Suppressor macrophage treated with lipopolysaccharide for 4 hours (primary cell): Measurements from ENCODE around the gene IGSF9B.
"Not testable (repeated sequence)": the region's sequence is repeated elsewhere in the genome, so short reads cannot be mapped to it uniquely, and the experiment has no call there.

Experiments used
- DNase-seq: peaks from one replicate; pipeline ENCODE4 v3.0.0-alpha.2; 2020

The IGSF9B gene, protein sequence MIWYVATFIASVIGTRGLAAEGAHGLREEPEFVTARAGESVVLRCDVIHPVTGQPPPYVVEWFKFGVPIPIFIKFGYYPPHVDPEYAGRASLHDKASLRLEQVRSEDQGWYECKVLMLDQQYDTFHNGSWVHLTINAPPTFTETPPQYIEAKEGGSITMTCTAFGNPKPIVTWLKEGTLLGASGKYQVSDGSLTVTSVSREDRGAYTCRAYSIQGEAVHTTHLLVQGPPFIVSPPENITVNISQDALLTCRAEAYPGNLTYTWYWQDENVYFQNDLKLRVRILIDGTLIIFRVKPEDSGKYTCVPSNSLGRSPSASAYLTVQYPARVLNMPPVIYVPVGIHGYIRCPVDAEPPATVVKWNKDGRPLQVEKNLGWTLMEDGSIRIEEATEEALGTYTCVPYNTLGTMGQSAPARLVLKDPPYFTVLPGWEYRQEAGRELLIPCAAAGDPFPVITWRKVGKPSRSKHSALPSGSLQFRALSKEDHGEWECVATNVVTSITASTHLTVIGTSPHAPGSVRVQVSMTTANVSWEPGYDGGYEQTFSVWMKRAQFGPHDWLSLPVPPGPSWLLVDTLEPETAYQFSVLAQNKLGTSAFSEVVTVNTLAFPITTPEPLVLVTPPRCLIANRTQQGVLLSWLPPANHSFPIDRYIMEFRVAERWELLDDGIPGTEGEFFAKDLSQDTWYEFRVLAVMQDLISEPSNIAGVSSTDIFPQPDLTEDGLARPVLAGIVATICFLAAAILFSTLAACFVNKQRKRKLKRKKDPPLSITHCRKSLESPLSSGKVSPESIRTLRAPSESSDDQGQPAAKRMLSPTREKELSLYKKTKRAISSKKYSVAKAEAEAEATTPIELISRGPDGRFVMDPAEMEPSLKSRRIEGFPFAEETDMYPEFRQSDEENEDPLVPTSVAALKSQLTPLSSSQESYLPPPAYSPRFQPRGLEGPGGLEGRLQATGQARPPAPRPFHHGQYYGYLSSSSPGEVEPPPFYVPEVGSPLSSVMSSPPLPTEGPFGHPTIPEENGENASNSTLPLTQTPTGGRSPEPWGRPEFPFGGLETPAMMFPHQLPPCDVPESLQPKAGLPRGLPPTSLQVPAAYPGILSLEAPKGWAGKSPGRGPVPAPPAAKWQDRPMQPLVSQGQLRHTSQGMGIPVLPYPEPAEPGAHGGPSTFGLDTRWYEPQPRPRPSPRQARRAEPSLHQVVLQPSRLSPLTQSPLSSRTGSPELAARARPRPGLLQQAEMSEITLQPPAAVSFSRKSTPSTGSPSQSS (N-terminal part only)

DNA sequence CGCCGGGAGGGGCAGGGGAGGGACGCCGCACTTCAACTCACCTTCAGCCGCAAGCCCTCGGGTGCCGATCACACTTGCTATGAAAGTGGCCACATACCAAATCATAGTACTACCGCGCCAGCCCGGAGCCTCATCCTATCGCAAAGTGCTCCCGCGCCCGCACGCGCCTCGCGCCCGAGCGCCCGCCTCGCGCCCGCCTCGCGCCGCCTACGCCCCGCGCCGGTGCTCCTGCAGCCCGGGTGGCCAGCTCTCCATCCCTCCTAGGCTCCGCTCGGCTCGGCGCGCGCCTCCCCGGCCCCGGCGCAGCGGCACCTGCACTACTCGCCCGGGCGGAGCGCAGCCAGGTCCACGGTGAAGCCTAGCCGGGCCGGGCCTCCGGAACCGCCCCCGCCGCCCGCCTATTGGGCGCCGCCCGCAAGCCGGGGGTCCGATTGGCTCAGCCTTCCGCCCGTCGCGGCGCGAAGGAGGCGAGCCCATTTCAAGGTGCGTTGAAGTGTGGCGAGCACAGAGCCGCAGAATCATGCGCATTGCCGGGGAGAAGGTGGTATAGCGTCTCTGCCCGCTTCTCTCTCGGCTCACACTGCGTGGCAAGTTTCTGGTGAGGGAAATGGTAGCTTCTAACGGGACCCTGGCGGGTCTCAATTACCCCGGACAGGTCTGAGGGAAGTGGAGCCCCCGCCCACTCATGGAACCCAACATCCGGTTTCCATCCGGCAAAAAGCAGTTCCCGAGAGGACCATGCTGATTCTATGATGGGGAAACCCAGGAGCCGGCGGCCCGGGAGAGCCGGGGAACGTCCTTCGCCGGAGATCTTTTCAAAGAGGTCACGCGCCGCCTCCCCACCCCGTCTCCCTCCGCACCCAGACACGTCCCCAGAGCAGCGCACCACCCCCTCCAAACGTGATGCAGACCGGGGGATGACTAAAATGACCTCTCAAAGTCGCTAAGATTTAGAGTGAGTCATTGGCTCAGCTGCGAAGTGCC is at the start of gene IGSF9B:
IGSF9B (minus strand) TSS at position 319 of the 984 bp plus-strand sequence; CDS start at position 105, 214 bp downstream.
- peak; percentile 28 for DNase-seq

DNA sequence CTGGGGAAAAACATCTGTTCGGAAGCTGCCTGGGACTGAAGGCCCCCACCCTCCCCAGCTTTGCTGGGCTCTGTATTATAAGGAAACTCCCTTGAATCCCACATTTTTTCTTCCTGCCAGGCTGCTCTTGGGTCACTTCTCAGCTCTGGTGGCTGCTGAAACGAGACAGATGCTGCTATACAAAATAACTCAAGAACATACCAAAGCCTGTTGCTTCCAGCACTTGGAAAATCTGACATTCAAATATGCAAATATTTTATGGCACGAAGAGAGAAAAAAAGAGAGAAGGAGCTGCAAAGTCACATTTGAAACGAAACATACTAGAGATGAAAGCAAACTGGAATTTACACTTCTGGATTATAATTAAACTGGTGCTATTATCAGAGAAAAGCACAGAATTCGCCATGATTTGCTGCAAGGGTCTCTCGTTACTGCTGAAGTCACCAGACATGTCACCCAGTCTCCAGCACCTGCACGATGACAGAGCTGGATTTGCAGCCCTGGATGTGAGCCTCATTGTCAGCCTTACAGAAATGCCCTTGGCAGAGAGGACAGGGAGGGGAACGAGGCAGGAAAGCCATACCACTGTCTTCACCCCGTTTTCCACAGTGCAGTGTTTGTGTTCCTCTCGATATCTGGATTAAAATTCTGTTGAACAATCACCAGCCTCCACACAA is 47.9 kb upstream of the IGSF9B start:
- DNase-seq, result no peak

DNA sequence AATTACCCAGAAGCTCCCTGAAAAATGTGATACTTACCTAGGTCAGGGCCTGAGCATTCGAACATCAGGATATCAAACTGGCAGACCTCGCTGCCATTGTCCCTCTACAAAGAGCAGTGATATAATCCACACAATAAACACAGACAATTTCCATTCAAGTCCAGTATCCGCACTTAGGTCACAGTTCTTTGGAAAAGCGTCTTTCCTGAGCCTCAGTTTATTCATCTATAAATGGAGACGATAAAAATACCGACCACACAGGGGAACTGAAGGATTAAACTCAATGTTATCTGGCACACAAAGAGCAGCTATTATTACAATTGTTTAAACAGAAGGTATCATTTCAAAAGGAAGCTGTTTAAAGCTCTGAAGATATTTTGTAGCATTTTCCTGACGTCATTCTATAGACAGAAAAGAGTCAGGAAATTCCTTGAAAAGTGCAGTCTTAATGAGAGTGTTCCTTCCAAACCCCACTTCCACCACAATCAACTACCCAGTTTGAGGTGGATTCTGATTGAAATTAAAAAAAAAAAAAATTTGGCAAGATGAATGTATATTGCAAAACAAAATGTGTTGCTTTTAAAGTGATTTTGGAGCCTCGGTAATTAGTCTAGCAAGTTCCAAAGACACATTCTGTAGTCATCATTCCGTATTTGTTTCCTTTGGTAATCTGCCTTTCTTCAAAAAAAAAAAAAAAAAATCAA is 47.2 kb upstream of the IGSF9B start:
- no peak for DNase-seq

DNA sequence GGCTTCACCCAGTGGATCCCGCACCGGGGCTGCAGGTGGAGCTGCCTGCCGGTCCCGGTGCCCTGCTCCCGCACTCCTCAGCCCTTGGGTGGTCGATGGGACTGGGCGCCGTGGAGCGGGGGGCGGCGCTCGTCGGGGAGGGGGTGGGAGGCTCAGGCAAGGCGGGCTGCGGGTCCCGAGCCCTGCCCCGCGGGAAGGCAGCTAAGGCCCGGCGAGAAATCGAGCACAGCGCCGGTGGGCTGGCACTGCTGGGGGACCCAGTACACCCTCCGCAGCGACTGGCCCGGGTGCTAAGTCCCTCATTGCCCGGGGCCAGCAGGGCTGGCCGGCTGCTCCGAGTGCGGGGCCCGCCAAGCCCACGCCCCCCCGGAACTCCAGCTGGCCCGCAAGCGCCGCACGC is 46.1 kb upstream of the IGSF9B start:
- DNase-seq, result not testable (repeated sequence)

DNA sequence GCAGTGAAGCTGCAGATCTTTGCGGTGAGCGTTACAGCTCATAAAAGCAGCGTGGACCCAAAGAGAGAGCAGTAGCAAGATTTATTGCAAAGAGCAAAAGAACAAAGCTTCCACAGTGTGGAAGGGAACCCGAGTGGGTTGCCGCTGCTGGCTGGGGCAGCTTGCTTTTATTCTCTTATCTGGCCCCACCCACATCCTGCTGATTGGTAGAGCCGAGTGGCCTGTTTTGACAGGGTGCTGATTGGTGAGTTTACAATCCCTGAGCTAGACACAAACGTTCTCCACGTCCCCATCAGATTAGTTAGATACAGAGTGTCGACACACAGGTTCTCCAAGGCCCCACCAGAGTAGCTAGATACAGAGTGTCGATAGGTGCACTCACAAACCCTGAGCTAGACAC is 45.6 kb upstream of the IGSF9B start:
- not testable (repeated sequence) for DNase-seq

DNA sequence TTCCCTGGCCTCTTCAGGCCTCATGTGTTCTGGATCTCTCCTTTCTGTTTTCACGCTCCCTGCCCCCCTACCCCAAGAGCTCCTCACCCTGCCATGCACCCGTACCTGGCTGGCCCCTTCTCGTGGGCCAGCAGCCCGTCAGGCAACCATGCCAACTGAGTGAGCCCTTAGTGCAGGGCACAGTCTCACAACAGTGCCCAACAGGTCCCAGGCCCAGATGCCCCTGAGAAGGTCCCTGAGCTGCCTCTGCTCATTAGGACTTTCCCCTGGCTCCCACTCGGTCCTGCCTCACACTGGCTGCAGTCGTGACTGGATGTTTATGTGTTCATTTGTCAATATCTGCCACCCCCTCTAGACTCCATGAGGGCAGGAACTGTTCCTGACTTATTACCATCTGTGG is 44.8 kb upstream of the IGSF9B start:
- no peak for DNase-seq

DNA sequence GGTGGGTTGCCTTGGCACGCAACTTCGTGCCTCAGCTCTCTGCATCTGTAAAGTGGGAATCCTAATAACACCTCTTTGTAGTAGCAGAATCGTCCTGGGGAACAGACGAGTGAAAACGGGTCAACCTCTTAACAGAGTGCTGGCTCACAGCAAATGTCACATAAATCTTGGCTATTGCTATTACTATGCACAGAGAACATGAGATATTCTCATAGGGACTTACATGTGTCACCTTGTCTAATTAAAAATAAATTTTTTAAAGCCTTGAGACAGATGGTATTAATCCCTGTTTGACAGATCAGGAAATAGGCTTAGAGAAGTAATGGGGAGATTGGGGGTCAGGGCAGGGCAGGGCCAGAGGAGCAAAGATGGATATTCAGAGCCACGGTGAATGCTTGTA is 44.3 kb upstream of the IGSF9B start:
- DNase-seq, result no peak

DNA sequence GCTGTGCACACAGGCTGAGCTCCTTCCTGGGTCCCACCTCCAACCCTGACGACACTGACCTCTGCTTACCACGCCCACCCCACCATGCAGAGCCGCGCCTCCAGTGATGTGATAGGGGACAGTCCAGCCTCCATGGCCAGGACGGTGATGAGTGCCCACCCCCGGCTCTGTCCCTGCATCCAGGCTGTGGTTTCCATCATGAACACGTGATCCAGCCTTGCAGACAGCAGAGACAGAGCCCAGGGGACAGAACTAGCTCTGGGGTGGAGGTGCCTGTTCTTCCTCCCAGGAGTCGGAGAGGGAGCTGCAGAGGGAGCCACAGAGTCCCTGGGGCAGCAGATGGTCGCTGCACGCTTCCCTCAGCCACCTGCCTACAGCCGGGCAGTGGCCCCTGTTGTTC is 42.6 kb upstream of the IGSF9B start:
- DNase-seq, result no peak

DNA sequence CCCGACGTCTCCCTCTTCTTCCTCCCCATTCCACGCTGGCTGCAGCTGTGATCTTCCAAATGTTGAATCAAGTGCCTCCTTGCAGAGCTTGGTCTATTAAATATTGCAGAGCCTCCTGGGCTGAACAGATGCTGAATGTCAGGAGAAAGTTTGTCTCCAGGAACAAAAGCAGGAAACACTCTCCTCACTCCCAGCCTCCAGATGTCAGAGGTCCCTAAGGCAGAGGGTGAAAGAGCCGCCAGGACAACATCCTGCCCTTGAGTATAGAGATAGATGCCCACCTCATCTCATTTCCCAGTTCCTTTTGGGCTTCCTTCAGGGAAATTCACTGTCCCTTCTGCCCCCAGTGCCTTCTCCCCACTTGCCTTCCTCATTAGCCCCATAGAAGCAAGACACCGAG is 40.8 kb upstream of the IGSF9B start:
- DNase-seq, result no peak

DNA sequence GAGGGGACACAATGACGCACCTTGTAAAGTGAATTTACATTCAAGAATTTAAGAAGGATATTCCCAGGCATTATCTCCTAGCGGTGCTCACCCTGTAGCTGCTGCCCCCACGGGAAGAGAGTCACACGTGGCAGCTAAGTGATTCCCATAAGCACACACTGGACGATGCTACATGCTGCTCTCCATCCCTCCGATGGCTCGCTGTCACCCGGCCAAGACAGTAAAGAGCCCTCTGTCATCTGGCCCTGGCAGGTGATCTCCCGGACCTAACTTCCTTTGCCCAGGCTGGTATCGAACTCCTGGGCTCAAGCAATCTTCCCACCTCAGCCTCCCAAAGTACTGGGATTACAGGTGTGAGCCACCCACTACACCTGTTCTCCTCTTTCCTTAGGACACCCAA is 39.9 kb upstream of the IGSF9B start:
- no peak for DNase-seq

DNA sequence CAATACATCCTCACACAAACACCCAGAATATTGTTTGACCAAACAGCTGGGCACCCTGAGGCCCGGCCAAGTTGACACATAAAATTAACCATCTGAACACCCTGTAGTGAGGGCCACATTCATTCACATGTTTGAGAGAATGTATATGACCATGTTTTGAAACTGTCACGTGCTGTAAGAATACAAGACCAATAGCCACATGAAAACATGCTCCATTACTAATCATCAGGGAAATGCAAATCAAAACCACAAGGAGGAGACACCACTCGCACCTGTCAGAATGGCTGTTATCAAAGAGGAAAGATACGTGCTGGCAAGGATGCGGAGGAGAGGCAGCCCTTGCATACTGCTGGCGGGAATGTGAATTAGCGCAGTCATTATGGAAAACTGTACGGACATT is 38.3 kb upstream of the IGSF9B start:
- DNase-seq, result no peak

DNA sequence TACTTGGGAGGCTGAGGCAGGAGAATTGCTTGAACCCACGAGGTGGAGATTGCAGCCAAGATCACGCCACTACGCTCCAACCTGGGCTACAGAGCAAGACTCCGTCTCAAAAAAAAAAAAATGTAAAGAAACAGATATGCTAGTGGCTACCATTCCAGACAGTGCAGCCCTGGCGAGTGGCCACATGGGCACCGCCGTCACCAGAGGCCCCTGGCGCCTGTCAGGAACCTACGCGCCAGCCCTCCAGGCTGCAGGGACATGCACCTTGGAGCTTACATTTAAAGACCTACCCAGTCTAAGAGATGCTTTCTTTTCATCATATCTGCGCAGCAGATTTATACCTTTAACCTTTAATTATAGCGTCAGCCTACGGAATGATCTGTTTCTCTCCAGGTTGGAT is 37.2 kb upstream of the IGSF9B start:
- DNase-seq, result no peak

DNA sequence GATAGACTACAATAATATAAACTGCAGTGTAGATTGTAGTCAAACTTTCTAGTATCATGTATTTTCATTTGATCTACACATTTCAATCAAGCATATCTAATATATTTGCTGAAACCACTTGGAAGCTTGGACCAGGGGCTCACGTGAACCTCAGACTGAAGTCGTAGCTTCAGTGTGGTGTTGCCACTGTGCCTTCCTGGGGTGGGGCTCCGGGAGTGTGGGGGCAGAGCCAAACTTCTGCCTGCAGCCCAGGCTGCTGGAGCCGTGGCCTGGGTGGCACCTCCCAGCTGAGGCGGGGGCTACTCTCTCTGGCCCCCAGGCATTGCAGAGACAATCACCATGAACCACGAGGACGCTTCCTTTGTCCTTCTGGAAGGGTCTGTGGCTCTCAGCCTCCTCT is 36.3 kb upstream of the IGSF9B start:
- no peak for DNase-seq

DNA sequence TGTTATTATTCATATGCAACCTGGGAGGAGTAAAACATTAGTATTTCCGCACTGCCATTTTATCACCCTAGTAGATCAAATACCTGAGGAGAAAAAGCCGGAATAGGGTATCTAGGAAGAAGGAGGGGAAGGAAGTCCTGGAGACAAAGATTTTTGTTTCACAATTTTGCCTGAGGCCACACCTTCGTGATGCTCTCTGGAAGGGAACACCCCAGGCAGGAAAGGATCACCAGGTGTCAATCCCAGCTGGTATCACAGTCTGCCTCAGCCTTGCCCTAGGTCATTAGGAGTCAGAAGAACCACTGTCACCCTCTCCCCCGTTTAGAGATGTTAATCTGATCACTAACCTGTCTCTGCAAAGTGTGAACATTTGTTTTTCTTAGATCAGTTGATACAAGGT is 35.4 kb upstream of the IGSF9B start:
- no peak for DNase-seq

DNA sequence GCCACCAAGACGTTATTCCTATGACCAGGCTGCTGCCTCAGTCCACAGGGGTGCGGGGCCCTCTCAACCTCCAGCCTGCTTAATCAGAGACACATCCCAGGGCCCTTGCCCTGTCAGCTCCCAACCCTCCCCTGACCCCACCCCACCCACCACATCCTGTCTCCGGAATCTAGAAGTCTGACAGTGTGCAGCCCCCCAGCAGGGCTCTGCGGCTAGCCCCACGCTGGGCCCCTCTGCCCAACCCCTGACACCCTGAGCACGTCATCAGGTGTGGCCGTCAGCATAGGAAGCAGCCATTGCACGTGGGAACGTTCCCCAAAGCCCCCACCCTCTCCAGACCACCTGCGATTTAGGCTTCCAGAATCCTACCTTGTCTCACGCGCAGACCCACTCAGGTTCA is 34.3 kb upstream of the IGSF9B start:
- no peak for DNase-seq

DNA sequence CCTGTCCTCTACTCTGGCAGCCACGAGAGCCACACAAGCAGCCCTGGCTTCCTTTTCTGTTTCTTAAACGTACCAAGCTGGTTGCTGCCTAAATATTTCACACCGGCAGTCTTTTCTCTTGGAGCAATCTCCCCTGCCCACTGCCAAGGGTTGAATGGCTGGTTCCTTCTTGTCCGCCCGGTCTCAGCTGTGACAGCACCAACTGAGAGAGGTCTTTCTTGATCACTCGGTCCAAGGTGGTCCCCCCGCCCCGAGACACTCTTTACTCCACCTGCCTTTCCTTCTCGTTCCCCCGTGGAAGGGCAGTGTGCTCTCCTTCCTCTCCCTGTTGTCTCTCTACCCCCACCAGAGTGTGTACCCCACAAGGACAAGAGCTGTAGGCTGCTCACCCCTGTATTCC is 33.7 kb upstream of the IGSF9B start:
- DNase-seq, result no peak

DNA sequence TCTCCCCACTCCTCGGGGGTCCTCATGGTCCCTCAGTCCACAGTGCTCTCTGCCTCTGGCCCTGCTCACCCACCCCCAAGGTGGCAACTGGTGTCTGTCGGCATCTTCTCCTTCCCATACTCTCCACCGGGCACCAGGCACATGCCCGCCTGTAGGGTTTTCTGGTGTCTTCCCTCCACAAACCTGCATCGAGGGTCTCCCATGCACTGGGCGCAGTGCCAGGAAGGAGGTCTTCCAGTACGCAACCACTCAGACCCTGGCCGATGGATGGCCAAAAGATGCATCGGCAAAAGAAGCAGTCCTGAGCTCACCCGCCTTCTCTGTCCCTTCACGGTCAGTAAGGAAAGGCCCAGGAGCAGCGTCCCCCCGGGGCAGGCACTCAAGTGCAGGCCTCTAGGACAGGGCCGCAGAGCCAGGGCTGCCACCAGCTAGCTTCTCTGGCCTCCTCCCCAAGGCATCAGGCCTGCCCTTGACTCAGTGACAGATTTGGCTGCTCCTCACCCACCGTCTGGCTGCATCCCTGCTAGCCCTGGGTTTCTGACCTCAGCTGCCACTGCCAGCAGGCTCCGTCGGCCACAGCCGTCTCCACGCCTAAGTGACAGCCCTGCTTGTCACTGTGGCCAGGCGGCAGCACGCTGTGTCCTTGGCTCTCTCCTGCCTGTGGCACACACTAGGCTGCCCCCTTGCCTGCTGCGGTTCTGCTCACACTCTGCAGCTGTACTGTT is 32.1 kb upstream of the IGSF9B start:
- no peak for DNase-seq

DNA sequence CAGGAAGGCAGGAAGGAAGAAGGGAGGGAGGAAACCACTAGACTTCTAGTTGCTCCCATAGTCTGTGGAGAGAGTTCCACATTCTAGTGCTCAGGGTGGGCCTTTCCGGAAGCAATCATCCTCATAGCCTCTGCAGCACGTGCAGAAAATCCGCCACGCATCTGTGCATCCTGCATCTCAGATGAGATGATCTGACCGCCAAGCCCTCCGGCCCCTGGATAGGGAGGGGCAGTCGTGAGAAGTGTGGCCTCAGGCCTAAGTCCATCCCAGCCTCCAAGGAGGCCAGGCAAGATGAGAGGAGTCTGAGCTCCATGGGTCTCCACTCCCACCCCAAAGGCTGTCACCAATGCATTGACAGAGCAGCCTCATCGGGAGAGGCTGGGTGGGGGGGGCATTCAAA is 30.4 kb upstream of the IGSF9B start:
- no peak for DNase-seq

DNA sequence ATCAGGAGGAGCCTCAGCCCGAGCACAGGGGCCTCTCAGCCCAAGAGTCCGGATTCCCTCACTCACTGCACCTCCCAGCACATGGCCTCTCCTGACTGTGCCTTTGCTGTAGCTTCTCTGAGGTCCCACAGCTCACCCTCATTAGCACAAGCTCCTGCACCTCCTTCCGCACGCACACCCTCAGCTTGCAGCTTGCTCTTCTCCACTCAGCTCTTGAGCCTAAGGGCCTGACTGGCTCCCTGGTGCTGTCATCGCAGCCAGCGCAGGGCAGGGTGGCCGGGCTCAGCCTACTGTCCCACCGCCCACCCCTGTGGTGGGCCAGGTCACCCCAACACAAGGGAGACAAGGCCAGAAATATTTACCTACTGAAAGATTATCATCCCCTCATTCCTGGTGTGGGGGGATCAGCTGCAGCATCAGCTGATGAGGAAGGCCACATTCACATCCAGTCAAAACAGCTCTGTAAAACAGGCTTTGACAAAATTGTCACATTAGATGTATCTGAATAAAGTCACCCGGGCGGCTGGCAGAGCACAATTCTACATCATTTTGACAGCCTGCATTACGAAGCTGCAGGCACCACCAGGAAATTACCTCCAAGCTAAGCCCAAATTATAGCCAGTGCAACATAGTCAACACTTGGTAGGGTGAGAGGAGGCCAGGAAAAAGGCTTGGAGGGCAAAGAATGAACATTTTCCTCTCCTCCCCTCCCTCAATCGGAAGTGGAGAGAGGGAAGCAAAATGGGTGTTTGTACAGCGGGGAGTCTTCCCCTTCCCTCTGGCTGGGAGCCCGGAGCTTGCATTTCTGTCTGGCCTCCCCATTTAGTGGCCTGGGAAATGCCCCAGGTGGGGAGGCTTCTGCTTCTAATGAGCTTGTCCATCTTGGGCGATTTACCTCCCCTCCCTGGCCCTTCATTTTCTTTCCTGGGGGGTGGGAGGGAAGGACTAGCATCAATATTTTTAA is 29.5 kb upstream of the IGSF9B start:
- DNase-seq, result no peak
